IPS DF 4.7 (cell line): ENCODE results near the gene HMGN1.
"Not testable (repeated sequence)": the region's sequence is repeated elsewhere in the genome, so short reads cannot be mapped to it uniquely, and the experiment has no call there.

Experiments used
- DNase-seq: peaks from one replicate; pipeline ENCODE4 v3.0.0-alpha.2; 2013; ENCODE audit warnings: low spot score; ENCODE audit errors: extremely low read depth

The HMGN1 gene

DNA sequence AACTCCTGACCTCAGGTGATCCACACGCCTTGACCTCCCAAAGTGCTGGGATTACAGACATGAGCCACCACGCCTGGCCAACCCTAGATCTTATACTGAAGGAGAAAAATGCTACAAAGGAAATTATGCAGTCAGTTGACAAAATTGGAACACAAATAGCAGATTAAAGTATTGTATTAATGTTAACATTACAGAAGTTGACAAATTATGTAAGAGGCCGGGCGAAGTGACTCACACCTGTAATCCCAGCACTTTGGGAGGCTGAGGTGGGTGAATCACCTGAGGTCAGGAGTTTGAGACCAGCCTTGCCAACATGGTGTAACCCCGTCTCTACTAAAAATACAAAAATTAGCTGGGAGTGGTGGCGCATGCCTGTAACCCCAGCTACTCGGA, 21.0 kb upstream of the HMGN1 start:
- not testable (repeated sequence) for DNase-seq

GRCh38 chr21:39367783-39368182, 18.9 kb upstream of the HMGN1 start:
- no peak for DNase-seq

DNA sequence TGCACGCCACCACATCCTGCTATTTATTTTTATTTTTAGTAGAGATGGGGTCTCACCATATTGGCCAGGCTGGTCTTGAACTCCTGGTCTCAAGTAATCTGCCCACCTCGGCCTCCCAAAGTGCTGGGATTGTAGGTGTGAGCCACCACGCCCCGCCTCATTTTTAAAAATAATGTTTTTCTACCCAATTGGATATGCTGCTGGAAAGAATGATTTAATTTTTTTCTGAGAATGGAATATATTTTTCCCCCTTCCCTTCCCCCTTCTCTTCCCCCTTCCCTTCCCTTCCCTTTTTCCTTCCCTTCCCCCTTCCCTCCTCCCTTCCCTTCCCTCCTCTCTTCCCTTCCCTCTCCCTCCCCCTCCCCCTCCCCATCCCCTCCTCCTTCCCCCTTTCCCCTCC, 17.7 kb upstream of the HMGN1 start:
- DNase-seq, result no peak

- DNase-seq, result no peak
Measured at GRCh38 chr21:39364949-39365348, 16.1 kb upstream of the HMGN1 start.

DNA sequence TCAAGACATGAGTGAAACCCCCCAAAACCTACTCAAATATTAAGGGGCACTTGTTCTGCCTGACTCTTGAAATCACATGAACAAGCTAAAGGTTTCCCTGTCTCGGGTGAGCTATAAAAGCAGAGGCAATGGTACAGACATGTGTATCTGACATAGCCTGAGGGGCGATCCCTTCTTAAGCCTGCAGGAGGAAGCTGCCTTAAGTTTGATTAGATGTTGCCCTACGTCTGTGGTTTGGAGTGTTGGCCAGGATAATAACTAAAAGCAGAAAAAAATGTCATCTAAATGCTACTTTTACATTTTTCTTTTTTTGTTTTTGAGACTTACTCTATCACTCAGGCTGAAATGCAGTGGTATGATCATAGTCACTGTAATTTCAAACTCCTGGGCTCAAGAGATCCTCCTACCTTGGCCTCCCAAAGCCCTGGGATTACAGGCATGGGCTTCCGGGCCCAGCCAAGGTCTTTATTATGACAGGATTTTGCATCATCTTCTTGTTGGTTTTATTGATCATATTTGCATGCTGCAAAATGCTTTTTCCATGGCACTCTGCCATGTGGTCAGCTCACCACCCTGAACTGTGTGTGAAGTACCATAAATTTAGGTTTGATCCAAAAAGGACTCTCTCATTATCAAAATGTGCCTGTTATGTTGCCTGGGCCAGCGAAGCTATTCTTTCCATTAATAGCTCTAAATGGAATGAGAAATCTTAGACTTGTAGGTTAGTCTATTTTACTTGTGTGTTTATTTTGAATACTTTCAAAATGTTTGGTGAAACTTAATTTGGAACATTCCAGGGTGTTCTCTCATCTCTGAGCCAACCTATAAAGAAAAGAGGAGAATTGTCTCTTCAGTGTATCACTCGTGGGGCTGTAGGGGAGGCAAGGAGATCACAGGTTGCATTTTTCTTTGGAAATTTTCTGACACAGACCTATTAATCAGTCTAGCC, 15.0 kb upstream of the HMGN1 start:
- no peak for DNase-seq

- no peak for DNase-seq
Measured at GRCh38 chr21:39362733-39363132, 13.8 kb upstream of the HMGN1 start.

- DNase-seq, result no peak
Measured at GRCh38 chr21:39359382-39359781, 10.5 kb upstream of the HMGN1 start.

- no peak for DNase-seq
Measured at GRCh38 chr21:39353295-39353694, 4.4 kb upstream of the HMGN1 start.

GRCh38 chr21:39350094-39351005, 1.5 kb upstream of the HMGN1 start:
- no peak for DNase-seq

DNA sequence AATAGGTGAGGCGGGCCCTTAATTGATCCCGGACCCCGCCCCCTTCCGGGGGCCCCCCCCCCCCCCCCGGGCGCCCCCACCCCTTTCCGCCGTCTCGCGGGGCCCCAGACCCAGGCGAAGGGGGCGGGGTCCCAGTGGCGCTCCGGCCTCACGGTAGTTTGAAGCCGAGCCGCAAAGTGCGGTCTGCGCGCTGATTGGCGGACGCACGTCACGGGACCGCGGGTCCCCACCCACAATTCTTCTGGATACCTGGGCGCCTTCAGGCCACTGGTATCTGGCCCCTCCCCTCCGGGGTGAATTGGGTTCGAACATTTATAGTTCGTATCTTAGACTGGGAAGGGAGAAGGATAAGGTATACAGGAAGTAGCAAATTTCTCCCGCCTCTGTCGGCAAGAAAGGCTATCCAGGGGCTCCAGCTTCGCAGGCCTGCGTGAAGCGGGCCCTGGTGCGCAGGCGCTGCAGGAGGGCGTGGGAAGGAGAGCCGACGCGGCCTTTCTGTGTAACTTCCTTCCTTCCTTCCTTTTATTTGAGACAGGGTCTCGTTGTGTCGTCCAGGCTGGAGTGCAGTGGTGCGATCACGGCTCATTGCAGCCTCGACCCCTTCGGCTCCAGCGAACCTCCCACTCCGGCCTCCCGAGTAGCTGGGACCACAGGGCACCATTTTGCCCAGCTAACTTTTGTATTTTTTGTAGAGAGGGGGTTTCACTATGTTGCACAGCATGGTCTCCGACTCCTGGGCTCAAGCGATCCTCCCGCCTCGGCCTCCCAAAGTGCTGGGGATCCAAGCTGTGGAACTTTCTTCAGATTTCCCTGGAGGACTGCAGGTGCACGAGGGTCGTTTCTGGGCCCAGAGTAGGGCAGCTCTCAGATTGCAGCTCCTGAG, 564 bp upstream of the HMGN1 start:
- DNase-seq, result peak; percentile 72

- DNase-seq, result no peak
Measured at GRCh38 chr21:39348040-39348354, 891 bp downstream of the HMGN1 start.

DNA sequence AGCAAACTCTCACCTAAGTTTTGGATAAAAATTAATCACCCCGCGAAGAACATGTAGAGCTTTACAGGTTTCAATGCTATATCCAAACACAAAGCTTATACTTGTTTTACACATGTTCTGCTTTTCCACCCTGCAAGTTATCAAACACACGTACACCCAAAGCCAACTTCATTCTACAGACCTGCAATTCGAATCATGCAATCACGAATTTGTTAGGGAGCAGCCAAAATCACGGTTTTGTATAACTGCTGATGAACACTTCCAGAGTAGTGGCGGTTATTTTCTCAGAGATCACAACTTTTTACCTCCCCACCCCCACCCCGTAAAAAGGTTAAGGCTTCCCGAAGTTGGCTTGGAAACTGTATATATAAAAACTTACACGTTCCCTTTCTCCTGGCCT, 1.4 kb downstream of the HMGN1 start:
- no peak for DNase-seq

DNA sequence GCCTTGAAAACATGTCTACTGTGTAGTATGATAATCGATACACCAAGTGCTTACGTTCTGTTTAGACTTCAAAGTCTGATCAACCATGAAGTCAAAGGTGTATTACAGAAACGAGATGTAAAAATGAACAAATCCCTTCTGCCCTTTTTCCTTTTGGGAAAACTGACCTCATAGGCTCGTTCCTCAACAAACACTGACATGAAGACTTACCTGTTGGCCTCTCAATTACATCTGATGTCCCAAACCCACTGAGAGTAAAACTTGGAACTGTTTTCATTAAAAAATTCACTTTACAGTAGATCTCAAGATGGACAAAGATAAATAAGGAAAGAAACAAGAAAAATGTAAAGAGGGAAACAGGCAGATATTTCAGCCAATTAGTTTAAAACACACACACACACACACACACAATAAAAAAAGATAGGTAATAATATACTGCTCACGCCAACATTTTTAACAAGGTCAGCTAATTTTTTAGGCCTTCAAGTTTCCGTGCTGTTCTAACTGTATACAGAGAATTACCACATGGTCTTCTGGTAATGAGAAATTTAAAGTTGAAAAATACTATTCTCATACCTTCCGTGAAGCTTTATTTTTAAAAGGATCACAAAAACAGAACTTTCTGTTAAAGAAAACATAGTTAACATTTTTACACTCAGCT, 2.1 kb downstream of the HMGN1 start:
- no peak for DNase-seq

DNA sequence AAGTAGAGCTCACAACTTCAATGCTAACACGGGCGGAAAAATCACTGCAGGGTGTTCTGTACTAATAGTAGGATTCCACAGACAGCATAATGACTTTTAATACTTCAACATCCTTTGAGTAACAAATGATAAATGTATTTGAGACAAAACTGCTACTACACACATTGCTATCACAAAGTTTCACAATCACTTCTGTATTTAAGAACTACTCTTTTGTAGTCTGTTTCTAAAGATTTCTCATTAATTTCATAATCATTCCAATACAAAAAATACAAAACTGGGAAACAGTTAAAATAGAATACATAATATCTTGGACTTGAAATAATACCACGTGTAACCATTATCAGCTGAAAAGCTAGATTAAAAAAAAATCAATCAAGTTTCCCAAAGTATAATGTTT, 2.7 kb downstream of the HMGN1 start:
- no peak for DNase-seq

DNA sequence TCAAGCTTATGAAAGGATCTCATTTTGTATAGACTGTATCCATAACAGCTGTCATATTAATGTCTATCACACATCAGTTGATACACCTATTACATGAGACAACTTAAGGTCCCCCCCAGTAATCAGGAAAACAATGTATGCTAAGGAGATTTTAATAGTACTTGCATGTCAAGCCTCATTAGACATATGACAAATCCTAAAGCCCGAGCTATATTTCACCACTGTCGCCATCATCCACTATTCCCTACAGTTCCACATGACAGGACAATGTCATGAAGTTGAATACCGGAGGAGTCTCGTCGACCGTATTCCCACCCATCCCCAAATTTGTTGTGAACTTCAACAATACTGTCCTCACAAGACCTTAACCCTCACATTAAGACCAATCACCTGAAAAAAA, 3.4 kb downstream of the HMGN1 start:
- DNase-seq, result no peak

DNA sequence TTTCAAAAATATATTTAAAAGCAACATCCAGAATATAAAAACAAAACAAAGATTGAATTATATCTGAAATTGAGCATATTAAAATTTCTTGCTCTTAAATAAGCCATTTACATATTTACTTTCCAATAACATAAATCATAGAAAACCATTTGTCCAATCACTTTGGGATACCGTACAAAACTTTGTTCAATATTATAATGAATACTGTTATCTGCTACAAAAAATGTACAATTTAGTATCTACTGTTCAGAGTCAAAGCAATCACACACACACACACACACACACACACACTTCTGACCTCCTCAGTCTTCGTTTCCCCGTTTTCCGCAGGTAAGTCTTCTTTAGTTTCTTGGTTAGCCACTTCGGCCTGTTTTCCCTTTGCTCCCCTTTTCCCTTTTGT, 4.0 kb downstream of the HMGN1 start:
- no peak for DNase-seq

DNA sequence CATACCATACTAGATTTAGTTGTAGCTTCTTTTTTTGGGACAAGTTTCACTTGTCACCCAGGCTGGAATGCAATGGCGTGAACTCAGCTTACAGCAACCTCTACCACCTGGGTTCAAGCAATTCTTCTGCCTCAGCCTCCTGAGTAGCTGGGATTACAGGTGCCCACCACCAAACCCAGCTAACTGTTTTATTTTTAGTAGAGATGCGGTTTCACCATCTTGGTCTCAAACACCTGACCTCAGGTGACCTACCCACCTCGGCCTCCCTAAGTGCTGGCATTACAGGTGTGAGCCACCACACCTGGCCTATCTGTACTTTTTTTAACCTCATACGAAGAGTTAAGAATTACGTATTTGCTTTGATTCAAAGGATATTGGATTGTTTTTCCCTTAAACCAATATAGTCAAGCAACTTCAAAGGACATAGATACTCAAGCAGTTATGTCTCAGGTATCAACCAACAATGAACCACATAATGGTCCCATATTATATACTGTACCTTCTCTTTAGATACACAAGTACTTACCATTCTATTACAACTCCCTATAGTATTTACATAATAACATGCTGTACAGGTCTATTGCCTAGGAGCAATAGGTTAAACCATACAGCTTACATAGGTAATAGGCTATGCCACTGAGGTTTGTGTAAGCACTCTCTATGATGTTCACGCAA, 7.5 kb downstream of the HMGN1 start:
- no peak for DNase-seq

DNA sequence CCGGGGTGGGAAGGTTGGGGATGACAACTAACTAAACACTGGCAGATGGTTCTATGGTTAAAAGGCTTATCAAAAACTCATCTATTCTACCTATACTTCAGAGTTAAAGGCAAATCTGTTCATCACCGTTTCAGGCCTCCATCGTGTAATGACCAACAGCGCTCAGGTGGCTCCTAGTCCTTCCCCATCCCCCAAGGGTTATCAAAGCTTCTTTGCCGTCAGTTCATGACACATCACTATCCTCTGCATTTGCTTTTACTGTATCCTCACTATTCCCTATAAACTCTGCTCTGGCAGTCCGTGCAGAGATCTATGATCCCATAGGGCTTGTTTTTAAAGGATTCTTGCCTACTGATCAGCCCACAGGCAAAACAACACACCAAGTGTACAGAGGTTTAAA, 8.2 kb downstream of the HMGN1 start:
- no peak for DNase-seq

- no peak for DNase-seq
Measured at GRCh38 chr21:39339231-39339630, 9.7 kb downstream of the HMGN1 start.

GRCh38 chr21:39336457-39337008, 12.4 kb downstream of the HMGN1 start:
- no peak for DNase-seq
